Measurements from ENCODE around the gene C3orf70.

C3orf70 gene

DNA sequence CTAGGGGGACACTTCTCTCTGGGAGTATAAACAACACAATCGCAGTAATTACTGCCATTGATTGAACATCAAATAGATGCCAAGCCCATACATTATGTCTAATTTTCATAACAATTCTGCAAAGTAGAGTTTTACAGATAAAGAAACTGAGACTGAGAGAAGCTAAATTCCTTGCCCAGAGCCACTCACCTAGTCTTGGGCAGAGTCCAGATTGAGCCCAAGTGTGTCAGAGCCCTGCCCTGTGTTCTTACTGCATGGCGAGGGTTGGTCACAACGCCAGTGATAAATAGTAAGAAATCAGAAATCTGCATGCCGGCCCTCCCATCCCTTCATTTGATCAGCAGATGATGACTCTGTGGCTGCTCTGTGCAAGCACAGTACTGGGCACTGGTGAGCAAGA lies 106.3 kb downstream of the C3orf70 start:
- no peak for DNase-seq

DNA sequence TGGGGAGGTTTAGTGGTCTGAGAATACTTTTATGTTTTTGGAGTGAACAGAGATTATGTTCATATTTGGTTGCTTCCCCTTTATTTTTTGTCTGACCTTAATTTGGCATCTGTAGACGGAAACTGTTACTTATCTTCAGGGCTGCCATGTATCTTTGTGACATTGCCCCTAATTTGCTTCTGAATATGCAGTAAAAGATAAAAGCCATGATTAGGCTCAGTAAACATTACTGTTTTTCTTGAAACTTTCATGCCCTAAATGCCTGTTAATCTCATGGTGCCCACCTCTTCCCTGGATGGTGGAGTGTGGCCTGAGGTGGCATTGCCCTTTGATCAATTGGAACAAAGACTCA lies 106.7 kb downstream of the C3orf70 start:
- no peak for DNase-seq

DNA sequence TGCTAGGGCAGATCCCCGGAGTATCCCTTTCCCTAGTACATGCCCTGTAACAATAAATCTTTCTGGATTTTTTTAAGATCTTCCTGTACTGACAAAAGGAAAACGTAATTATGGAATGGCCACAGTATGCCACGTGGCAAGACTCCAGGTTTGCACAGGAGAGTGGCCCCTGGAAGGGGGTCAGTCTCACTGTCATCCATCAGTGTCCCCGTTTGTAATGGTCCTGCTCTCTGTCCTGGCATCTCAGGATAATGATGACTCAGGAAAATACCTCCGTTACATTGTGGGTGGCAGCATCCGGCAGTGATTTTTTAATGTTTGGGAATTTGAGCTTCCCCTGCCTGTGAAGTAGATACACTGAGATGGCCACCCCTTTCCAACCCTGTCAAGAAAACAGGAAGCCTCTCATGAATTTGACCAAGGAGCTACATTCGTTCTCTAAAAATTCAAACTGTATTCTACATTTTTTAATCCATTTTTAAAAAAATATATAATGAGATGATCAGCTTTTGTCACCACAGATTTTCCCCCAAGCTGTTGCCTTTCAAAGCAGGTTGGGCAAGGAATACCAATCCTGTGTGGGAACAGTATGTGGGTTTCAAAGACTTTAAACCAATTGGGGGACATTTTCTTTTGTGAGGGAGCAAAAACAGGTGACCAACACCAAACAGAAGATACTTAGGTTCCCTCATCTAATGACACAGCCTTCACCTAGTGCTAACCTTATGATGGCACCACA lies 110.4 kb downstream of the C3orf70 start:
- no peak for DNase-seq

DNA sequence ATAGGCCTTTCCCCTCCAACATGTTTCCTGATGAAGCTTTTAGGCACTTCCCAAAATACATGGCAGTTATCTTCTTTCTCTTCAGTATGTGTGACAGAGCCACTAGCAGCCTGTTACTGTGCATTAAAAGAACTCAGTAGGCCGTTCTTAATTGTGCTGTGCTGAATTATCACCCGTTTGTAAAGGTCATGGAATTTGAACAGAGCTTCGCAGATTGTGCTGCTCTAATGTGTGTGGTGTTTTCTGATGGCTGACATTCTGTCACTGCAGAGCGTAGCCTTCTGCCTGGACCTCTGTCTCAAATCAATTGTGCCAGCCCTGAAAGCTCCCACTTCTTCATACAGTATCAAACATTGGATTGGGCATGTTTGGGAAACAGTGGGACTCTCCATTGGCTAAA lies 111.3 kb downstream of the C3orf70 start:
- no peak for DNase-seq

DNA sequence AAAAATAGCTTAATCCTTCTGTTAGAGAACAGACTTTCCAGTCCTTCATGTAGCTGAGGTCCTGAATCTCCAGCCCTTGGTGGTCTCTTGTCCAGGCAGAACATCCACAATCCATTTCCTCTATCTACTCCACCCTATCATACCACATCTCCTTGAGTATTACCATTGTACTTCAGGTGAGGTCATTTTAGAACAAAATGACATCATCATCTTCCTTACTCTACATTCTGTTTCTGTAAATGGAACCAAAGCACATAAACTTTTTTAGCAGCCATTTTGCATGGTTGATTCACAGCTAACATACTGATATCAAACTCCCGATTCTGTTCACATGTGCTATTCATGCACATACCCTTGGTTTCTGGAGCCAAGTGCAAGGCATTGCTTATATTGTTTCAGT lies 112.4 kb downstream of the C3orf70 start:
- DNase-seq = no peak

DNA sequence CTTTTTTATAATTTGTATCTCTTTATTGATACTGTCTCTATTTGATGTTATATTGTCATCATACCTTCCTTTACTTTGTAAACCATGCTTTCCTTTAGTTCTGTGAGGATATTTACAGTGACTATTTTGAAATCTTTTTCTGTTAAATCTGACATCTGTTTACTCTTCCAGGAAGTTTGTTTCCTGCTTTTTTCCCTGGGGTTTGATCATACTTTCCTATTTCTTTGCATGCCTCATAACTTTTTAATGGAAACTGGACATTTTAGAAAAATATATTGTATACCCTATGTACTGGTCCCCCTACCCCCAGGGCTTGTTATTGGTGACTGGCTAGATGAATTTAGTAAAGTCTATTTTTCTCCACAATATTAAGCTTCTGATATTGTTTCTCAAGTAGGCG lies 115.1 kb downstream of the C3orf70 start:
- no peak for DNase-seq

DNA sequence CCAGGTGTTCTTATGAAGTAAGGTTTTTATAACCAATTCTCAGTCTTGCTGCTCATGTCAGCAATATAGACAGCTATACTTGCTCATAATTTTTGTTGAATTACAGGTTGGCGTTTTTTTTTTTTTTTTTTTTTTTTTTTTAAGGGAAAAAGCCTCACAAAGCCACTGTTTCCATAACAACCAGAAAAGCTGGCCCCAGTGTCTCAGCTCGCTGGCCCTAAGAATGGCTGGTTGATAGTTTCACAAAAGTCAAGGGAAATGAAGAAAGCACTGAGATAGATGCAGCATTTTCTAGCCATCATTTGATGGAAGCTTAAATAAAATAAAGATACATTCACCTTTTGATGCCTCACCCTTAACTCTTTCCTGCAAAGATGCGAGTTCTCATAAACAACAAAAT lies 121.9 kb downstream of the C3orf70 start:
- DNase-seq = no peak

DNA sequence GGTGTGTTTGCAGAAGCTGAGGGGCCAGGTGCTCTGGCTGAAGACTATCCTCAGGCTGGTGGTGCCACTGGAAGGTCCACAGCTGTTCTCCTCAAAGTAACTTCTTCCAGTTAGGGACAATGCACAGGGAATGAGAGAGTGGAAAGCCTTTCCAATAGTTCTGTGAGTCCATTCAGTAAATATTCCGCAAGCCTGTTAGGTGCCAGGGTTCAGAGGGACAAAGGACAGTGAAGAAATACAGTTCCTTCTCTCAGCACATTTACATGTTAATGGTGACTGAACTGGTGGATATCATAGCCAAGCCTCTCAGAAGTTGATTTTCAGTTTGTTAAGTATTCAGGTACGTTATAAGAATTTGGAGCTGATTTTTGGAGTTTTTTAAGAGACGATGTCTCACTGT lies 122.5 kb downstream of the C3orf70 start:
- no peak for DNase-seq

DNA sequence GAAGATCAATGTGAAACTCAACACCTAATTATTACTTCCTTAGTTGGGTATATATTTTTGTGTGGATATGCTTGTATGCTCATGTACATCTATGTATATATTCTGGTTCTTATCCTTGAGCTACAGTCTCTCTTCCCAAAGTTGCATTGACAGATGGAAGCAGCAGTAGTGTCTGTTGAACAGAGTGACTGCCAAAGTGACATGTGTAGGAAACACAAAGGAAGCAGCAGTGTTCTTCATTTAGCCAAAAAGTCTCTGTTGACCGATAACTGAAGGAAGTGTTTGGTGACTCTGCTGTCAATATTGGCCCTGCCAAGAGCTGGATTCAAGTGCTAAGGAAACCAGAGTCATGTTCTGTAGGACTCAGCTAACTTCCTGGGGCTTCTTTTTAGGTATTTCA lies 123.8 kb downstream of the C3orf70 start:
- no peak for DNase-seq

DNA sequence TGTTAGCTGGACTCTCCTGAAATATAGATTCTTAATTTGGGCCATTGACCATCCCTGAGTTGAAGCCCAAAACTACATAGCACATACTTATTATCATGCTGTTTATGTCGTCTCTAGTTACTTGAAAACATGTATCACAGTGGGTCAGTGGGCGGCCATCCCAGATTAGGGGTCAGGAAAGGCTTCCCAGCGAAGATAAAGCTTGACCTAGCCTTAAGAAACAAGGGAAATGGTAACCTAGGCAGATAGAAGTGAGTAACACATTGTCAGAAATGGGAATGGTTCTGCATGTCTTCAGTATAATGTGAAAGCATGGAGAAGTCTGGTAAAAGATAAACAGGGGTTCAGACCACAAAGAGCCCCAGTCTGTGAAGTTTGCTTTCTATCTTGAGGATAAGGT lies 124.7 kb downstream of the C3orf70 start:
- DNase-seq = no peak

Measured in NCI-H187 treated with DMSO at 0.1 percent for 48 hours (cell line).